GM23338 (cell line): ENCODE data around the gene B4GALT1. TPM values are rescaled to one million over a fixed set of nuclear protein-coding genes. Genes with fewer than 3 reads are reported as not detected.

ENCODE experiments used
- ATAC-seq: fragments of 200-7000 bp; cut with Tn5 transposase; 3 replicates; pipeline ENCODE4 v1.9.1; 2020
- DNase-seq: peaks from one replicate; pipeline ENCODE4 v3.0.0-alpha.2; 2015; ENCODE audit warnings: low spot score
- H2AFZ ChIP-seq: fragments of 200-600 bp; sonication (generic); 2 replicates; pipeline ENCODE4 v1.8.0; 2016; ENCODE audit warnings: antibody characterized with exemption, mild to moderate bottlenecking, moderate library complexity
- H3F3A ChIP-seq: fragments of 200-600 bp; sonication (generic); replicated peaks from 2 replicates; pipeline ENCODE4 v1.8.0; 2017; ENCODE audit warnings: antibody characterized with exemption, mixed run types, low read depth
- H3K27ac ChIP-seq: fragments of 200-600 bp; sonication (generic); 2 replicates; pipeline ENCODE4 v1.6.1; 2016; ENCODE audit warnings: low read depth
- H3K27me3 ChIP-seq: fragments of 200-600 bp; sonication (generic); 2 replicates; pipeline ENCODE4 v1.8.0; 2016; ENCODE audit warnings: mild to moderate bottlenecking, mixed run types, moderate library complexity; ENCODE audit not compliant: insufficient read depth
- H3K36me3 ChIP-seq: fragments of 200-600 bp; sonication (generic); 2 replicates; pipeline ENCODE4 v1.8.0; 2016; ENCODE audit warnings: mild to moderate bottlenecking; ENCODE audit not compliant: insufficient read depth
- H3K4me1 ChIP-seq: fragments of 200-600 bp; sonication (generic); 2 replicates; pipeline ENCODE4 v1.8.0; 2016; ENCODE audit warnings: mild to moderate bottlenecking, moderate library complexity; ENCODE audit not compliant: insufficient read depth
- H3K4me2 ChIP-seq: fragments of 200-600 bp; sonication (generic); 2 replicates; pipeline ENCODE4 v1.7.1; 2017; ENCODE audit warnings: mixed run types
- H3K4me3 ChIP-seq: fragments of 200-600 bp; sonication (generic); 2 replicates; pipeline ENCODE4 v1.6.1; 2016; ENCODE audit warnings: mixed run types
- H3K79me2 ChIP-seq: fragments of 200-600 bp; sonication (generic); replicated peaks from 2 replicates; pipeline ENCODE4 v1.8.0; 2017; ENCODE audit warnings: mild to moderate bottlenecking; ENCODE audit not compliant: insufficient read depth
- H3K9me2 ChIP-seq: fragments of 200-600 bp; sonication (generic); 2 replicates; pipeline ENCODE4 v1.8.0; 2017; ENCODE audit not compliant: insufficient read depth
- H4K20me1 ChIP-seq: fragments of 200-600 bp; sonication (generic); replicated peaks from 2 replicates; pipeline ENCODE4 v1.8.0; 2017; ENCODE audit warnings: mild to moderate bottlenecking; ENCODE audit not compliant: insufficient read depth
- H3K27ac Mint-ChIP-seq: 2 replicates; pipeline ENCODE4 v1.8.0; 2020; ENCODE audit warnings: inconsistent platforms, mild to moderate bottlenecking, moderate library complexity, mixed read lengths
- H3K27me3 Mint-ChIP-seq: 3 replicates; pipeline ENCODE4 v1.8.0; 2022; ENCODE audit warnings: low read depth, mild to moderate bottlenecking, moderate library complexity, mixed read lengths, inconsistent platforms; ENCODE audit not compliant: insufficient read depth, poor library complexity
- H3K36me3 Mint-ChIP-seq: 3 replicates; pipeline ENCODE4 v1.8.0; 2021; ENCODE audit warnings: low read depth, mild to moderate bottlenecking, inconsistent platforms, moderate library complexity, mixed read lengths
- H3K4me1 Mint-ChIP-seq: 3 replicates; pipeline ENCODE4 v1.8.0; 2020; ENCODE audit warnings: mild to moderate bottlenecking, inconsistent platforms, mixed read lengths
- H3K4me3 Mint-ChIP-seq: 3 replicates; pipeline ENCODE4 v1.8.0; 2021; ENCODE audit warnings: moderate library complexity, mild to moderate bottlenecking, inconsistent platforms, mixed read lengths
- H3K9me3 Mint-ChIP-seq: 3 replicates; pipeline ENCODE4 v1.8.0; 2020; ENCODE audit warnings: moderate library complexity, mild to moderate bottlenecking, inconsistent platforms, mixed read lengths
- CREB1 ChIP-seq: fragments of 250-450 bp; sonication (Bioruptor Pico); IDR thresholded peaks from 2 replicates; pipeline ENCODE4 v1.5.0; 2020; ENCODE audit warnings: low read depth, mild to moderate bottlenecking, moderate library complexity
- CTCF ChIP-seq, 2 experiments: fragments of 200-600 bp in 1 of 2; sonication (generic) in 1 of 2; conservative IDR thresholded peaks; 2 replicates each; pipeline versions ENCODE4 v1.5.1 to v1.6.1; 2016 to 2017; ENCODE audit warnings: antibody characterized with exemption in 2 of 2, low read depth in 2 of 2, mild to moderate bottlenecking in 2 of 2, moderate library complexity in 1 of 2
- ETS1 ChIP-seq: IDR thresholded peaks from 2 replicates; pipeline ENCODE4 v1.6.1; 2016; ENCODE audit warnings: antibody characterized with exemption
- EZH2 ChIP-seq: fragments of 200-600 bp; sonication (generic); IDR thresholded peaks from one replicate; pipeline ENCODE4 v1.8.0; 2017; ENCODE audit warnings: antibody characterized with exemption, mild to moderate bottlenecking, low read depth; ENCODE audit not compliant: unreplicated experiment
- EZH2phosphoT487 ChIP-seq: fragments of 200-600 bp; sonication (generic); IDR thresholded peaks from one replicate; pipeline ENCODE4 v1.8.1; 2018; ENCODE audit warnings: antibody characterized with exemption; ENCODE audit not compliant: unreplicated experiment
- JUNB ChIP-seq: IDR thresholded peaks from one replicate; pipeline ENCODE4 v1.6.1; 2016; ENCODE audit warnings: antibody characterized with exemption; ENCODE audit not compliant: unreplicated experiment
- NANOG ChIP-seq: IDR thresholded peaks from 2 replicates; pipeline ENCODE4 v1.6.1; 2016; ENCODE audit warnings: antibody characterized with exemption, borderline replicate concordance
- POLR2AphosphoS5 ChIP-seq: IDR thresholded peaks from 2 replicates; pipeline ENCODE4 v1.6.1; 2016; ENCODE audit warnings: antibody characterized with exemption, low read depth
- REST ChIP-seq: IDR thresholded peaks from one replicate; pipeline ENCODE4 v1.6.1; 2018; ENCODE audit warnings: antibody characterized with exemption; ENCODE audit not compliant: unreplicated experiment
- STAT1 ChIP-seq: IDR thresholded peaks from one replicate; pipeline ENCODE4 v1.6.1; 2016; ENCODE audit warnings: antibody characterized with exemption; ENCODE audit not compliant: unreplicated experiment
- ZNF114 ChIP-seq: fragments of 250-450 bp; sonication (Bioruptor Pico); IDR thresholded peaks from 2 replicates; pipeline ENCODE4 v1.5.0; 2020; ENCODE audit warnings: mild to moderate bottlenecking, moderate library complexity
- ZNF331 ChIP-seq: fragments of 250-450 bp; sonication (Bioruptor Pico); IDR thresholded peaks from 2 replicates; pipeline ENCODE4 v1.5.0; 2020; ENCODE audit warnings: low read depth, mild to moderate bottlenecking, moderate library complexity
- ZNF462 ChIP-seq: fragments of 250-450 bp; sonication (Bioruptor Pico); IDR thresholded peaks from 2 replicates; pipeline ENCODE4 v1.5.0; 2020; ENCODE audit warnings: mild to moderate bottlenecking, moderate library complexity
- polyA plus RNA-seq: library from polyadenylated mRNA; unstranded; fragments of >200 nt; fragmentation: Nextera tagmentation; extraction: Ambion mirVana; gene quantifications from 2 replicates; pipeline ENCODE4 v1.2.1, GENCODE V29; 2016
- total RNA-seq: library from RNA; depleted of rRNA; stranded (reverse); fragments of >200 nt; shearing (Covaris generic); gene quantifications from 2 replicates; pipeline ENCODE4 v1.2.3, GENCODE V29; 2014

B4GALT1 gene
- total and polyA plus RNA-seq, 2 experiments from 2014 or later: 6.3 to 15.8 TPM

GRCh38 chr9:33148367-33149014, 18.6 kb downstream of the B4GALT1 start:
- no peaks in the 10 kb centered on the region for H3K36me3 Mint-ChIP-seq
- no peak overlapping the region for H3K4me3 Mint-ChIP-seq
- Histone ChIP-seq H3K27me3 (no peaks in the 10 kb centered on the region), H3K9me2 (no peaks in the 10 kb centered on the region), H3K27ac (no peak overlapping the region), H3K4me2 (no peak overlapping the region), H3K79me2 (peaks cover 33% of the 10 kb centered on the region; the same call in 1 of the 2 replicates), H3K36me3 (no peaks in the 10 kb centered on the region), H2AFZ (no peak overlapping the region), H3K4me1 (no peaks in the 10 kb centered on the region), H3F3A (no peaks in the 10 kb centered on the region), H4K20me1 (no peaks in the 10 kb centered on the region; the same call in 1 of the 2 replicates), H3K4me3 (no peak overlapping the region)
- H3K9me3 Mint-ChIP-seq: no peaks in the 10 kb centered on the region
- DNase-seq: no peak
- peaks cover 4% of the 10 kb centered on the region; the same call in 2 of the 3 replicates for H3K4me1 Mint-ChIP-seq
- H3K27ac Mint-ChIP-seq: no peak overlapping the region
- TF ChIP-seq POLR2AphosphoS5 (no peak), REST (no peak), ZNF462 (no peak), EZH2 (no peak), JUNB (no peak), CREB1 (no peak), ZNF114 (CRISPR knock-in tag) (no peak), NANOG (no peak), EZH2phosphoT487 (no peak), ETS1 (no peak), STAT1 (no peak), CTCF (conservative IDR thresholded peaks at IDR 0.05; ENCODE audit: low read depth in 2 of 2) (no peak), ZNF331 (no peak)
- H3K27me3 Mint-ChIP-seq: peaks cover 3% of the 10 kb centered on the region
- no peak for ATAC-seq
